ENCODE data around the gene GOLGA6L4.
"Not testable (repeated sequence)": the region's sequence is repeated elsewhere in the genome, so short reads cannot be mapped to it uniquely, and the experiment has no call there.

Gene GOLGA6L4

GRCh38 chr15:84235573-84235972 is at the start of gene GOLGA6L4:
Gene GOLGA6L4, plus strand, starts transcription at chr15:84235773. Its CDS starts 62 bp downstream, at chr15:84235835.
- not testable (repeated sequence) for DNase-seq

DNA sequence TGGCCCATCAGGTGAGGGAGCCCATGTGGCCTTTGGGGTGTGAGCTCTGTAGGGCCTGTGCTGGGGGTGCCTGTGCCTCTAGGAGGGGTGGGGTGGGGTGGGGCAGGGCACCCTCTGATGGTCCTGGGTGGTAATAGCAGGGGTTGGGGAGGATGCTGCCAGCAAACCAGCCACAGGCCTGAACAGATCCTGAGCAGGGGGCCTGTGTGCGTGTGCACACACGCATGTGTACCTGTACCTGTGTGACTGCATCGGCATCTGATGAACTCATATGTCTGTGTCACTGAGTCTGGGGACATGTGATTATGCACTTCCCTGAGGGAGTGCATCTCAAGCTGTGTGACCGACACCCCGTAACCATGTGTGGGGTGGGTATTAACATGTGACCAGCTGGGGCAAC is 42.6 kb upstream of the GOLGA6L4 start:
- not testable (repeated sequence) for DNase-seq

DNA sequence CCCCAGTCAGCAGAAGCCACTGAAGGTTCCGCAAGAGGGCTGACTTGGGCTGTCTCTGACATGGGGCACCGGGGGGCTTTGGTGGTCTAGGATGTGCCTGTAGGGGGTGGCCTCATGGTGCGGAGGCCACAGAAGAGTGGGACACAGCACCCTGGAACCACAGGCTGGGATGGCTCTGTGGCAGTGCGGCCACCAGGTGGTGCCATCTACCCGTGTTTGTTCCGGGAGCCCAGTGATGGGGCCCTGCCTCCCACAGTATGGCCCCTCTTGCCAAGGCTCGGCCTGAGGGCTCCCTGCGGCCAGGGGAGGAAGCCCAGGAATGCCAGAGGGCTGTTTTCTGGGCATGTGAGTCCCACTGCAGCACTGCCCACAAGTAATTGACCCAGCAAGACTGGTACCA is 40.0 kb upstream of the GOLGA6L4 start:
- DNase-seq = not testable (repeated sequence)

DNA sequence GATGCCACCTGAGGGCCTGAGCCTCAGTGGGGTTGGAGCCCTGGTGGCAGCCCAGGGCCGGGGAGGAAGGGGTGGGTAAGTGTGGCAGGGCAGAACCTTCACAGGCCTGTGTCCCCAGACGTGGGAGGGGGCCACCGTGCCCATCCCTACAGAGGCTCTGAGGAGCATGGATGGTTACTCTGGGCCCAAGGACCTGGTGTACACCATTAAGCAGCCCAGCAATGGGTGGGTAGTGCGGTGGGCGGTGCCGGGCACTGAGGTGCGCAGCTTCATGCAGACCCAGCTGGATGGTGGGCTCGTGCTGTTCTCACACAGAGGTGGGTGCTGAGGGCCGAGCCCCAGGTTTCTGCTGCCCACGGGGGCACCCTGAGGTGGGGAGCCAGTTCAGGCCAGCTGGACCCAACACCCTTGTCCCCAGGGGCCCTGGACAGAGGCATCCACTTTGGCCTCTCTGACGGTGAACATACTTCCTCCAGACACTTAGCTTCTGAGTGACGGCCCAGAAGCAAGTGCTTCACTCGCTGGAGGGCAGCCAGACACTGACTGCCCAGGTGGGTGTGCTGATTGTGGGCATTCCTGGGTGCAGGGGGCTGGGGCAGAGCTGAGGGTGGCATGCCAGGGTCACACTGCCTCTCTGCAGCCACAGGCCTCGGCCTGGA is 38.9 kb upstream of the GOLGA6L4 start:
- DNase-seq = not testable (repeated sequence)

- not testable (repeated sequence) for DNase-seq
Measured at GRCh38 chr15:84199865-84200264, 35.7 kb upstream of the GOLGA6L4 start.

DNA sequence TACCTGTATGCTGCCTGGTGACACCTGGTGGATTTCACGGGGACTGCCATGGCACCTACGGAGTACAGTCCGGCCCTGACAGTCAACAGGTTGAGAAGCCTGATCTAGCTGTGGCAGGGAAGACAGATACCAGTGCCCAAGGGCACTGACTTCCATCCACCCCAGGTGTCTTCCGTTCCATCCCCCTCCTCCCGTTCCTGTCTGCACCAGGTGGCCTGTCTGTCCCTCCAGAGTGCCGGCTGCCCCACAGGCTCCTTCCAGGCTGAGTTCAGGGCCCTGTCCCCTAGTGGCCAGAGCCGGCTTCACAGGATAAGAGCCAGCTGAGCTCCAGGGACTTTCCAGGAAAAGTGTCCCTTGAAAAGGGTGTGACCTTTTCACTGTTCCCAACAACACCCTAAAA is 10.9 kb downstream of the GOLGA6L4 start:
- not testable (repeated sequence) for DNase-seq
